NCI-H526 (cell line): ENCODE measurements around the gene SSBP3.

Source experiments
- DNase-seq, 2 experiments: peaks; one replicate each; lab custom pipeline; 2025; lab: John Stamatoyannopoulos, UW

SSBP3 gene

DNA sequence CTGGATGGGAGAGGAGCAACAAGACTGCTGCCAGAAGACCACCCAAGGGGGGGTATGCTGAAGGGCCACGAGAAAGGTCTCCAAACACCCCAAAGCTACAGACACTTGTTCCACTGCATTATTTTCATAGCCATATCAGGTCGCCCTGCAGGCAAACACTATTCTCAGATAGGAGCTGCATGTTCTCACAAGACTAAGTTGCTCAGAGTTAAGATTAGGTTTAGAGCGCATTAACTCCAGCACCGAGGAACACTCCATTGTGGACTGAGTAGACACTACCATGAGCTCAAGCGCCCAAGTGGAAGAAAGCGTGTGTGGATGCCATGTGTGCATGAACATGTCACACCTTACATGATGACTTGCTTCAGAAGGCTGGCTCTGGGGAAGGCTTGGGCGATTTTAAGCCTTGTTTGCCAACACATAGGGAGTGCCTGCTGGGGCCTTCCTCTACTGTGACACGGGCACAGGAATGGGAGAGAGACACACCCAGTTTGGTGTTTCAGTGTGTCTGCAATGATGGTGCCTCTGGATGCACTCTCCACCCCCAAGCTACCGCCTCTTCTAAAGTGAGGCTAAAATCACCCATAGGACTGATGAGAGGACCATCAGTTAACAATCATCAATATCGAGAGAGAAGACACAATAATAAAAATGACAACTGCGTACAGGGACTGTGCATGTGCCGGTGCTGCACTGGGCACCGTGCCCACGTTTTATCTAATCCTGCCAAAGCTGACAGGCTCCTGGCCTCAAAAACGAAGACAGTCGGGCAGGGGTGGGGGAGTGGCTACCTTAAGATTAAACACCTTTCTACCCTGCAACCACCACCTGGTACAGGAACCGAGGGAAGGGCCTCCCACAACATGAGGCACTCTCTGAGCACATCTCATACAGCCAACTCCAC, 34.9 kb downstream of the SSBP3 start:
- DNase-seq: no peak

DNA sequence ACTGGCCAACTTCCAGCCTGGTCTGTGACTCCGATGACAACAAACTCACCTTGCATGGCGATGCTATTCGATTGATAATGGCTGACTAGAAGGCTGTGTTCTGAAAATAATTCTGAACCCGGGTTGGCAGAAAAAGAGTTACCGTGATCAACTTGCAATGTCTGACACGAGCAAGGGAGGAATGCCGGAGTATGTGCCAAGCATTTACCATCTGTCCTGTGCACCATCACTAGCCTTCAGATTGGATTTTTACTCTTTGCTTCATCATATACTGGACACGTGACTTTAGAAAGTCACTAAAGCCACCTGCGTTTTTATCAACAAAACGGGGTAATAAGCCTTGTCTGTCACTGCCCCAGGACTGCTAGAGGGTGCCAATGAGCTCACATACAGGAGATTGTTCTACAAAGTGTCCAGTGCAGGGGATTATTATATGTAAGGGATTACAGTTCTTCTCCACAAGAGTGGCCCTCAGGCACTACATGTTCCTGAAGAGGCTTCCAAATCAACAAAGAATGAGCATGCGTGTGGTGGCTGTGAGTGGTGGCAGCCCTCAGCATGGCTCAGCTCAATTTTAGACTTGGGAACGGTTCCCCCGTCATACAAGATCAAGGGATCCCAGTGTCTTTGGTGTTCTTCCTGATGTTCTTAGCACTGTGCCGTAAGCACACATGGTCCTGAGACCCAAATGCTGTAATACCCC, 35.8 kb downstream of the SSBP3 start:
- no peak for DNase-seq

DNA sequence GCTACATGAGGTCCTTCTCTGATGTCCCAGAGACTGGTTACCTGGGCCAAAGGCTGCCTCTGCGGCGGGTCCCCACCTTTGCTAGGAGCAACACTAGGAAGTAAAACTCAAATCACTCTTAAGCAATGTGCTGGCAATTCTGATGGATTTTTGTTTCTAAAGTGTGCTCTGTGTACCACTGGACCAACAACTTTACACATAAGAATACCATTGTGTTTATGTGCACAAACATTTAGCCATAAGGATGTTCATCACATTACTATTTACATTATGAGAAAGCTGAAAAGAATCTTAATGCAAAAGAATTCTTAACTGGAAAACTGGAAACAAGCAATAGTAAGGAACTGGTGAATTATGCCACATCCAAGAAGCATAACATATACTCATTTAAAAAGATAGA, 38.6 kb downstream of the SSBP3 start:
- no peak for DNase-seq

DNA sequence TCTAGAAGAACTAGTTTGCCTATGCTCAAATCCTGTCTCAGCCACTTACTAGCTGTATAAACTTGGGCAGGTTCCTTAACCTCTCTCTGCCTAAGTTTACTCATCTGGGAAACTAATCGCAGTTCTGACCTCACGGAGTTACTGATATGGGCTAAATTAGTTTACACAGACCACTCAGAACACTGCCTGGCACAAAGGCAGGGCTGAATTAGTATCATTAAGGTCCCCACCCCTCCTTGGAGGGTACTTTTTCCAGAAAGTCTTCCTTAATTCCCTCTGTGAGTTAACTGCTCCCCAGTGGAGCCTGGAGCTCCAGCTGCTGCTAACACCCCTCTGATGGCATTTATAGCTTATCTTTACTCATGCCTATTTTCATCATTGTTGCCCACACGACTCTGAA, 40.3 kb downstream of the SSBP3 start:
- DNase-seq: no peak

DNA sequence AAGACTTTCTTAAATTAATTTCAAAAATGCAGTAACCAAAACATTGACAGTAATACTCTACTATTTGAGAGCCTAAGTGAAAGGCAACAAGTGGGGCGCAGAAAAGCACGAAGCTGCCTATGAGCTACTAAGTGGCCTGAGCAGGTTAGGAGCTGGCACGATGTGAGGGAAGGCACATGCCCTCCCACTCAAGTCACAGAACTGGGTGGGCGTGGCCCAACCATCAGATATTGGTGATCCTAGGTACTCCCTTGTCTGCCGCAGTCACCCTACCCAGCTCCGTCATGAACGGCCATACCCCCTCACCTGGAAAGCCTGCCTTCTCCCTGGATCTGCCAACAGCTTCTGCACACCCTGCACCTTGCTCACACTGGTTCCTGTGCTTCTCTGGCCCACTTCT, 40.8 kb downstream of the SSBP3 start:
- DNase-seq: no peak

DNA sequence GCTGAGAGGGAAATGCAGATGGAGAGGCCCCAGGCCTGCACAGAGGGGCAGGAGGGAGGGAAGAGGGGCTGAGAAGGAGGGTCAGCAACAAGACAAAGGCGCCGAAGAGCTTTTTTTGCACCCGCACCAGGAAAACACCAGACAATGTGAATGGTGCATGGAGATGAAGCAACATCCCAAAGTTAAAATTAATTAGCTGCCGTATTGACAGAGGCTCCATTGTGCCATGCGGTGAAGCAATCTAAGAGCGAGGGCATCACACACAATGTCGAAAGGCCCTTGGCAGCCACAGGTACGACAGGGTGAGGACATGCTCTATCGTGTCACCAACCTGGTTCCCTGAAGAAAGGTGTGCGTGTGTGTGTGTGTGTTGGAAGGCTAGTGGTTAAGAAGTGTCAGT, 41.2 kb downstream of the SSBP3 start:
- no peak for DNase-seq

DNA sequence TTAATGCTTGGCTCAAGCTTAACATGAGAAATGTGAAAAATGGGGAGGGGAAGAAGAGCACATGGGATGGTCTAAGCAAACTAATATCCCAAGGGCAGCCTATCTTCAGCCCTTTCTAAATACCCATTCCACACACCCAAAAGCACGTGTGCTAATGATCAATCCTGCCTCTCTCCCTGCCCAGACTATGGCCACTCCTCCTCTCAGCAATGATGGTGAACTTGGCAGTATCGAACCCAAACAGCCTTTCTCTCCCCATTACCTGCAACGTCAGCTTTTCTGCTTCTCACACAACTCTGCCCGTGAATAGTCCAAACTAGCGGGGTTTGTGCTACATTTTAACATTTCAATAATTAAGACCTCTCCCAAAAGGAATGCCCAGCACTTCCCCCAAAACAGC, 41.6 kb downstream of the SSBP3 start:
- no peak for DNase-seq

DNA sequence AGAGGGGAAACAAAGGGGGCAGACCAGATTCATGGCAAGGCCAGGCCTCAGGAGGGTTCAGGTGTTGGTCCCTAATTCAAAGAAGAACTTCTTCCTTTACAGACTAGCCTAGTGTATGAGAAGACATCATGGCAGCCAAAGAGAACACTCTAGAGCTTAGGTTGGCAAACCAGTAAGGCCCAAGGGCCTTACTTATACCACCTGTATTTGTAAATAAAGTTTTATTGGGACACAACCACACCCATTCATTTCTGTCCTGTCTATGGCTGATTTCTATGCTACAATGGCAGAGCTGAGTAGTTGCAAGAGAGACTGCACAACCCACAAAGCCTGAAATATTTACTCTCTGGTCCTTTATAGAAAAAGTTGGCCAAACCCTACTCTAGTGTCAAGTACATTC, 42.3 kb downstream of the SSBP3 start:
- no peak for DNase-seq

DNA sequence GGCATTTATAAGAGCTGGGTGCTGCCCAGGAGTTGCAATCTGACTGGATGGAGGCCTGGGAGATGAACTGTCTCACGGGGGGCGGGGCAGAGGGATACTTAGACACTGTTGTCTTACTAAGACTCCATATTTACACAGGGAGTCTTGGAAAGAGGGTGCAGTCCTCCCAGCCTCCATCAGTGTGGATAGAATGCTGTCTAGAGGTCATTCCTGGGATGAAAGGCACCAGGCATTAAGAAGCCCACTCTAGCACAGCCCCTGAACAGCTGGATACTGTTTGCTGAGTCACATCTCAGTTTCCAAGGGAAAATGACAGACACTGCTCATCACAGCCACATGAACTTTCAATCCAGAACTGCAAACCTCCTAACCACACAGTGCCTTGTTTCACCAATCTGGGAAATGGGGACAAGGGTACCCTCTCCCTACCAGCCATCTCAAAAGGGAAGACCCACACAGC, 43.3 kb downstream of the SSBP3 start:
- no peak for DNase-seq

DNA sequence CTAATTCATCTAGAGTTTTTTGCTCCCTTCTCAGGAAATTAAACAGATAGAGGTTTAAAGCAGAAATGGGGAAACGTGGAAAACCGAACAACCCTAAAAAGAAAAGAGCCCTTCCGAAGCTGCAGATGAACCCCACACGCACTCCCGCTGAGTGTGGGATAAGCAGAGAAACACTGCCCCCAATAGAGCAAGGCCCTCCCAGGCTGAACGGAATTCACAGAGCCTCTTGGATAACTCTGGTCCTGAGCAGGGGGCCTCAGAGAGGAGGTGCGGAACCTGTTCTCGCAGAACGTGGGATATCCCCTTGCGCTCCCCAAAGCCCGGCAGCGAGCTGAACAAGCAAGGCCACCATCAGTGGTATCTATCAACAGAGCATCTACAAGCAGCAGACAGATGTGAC, 44.9 kb downstream of the SSBP3 start:
- peak in 1 of 2 experiments; percentile 25 for DNase-seq

DNA sequence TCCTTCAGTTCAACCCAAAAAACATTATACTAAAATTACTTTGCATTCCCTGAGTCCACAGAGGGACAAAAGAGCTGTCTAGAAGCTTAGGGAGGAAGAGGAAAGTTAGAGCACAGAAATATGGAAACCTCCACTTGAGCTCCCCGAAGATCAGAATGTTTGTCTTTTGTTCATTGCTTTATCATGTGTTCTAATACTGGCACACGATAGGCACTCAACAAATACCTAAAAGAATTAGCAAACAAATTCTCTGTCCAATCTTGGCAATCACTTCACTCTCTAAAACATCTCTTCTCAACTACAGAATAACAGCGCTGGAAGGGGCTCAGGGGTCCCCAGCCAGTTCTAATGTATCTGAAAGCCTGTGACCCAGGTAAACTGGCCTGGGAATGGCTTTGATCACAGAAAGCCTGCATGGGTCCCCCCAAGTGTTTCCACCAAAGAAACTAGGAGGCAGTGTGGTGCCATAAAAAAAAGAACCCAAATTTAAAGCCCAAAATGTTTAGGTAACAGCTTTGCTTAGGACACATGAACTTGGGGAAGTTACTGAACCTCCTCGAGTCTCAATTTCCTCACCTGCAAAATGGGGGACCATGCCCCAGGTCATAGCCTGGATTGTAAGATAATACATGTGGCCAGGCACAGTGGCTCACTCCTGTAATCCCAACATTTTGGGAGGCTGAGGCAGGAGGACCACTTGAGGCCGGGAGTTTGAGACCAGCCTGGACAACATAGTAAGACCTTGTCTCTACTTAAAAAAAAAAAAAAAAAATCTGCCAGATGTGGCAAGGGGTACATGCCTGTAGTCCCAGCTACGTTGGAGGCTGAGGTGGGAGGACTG, 45.8 kb downstream of the SSBP3 start:
- DNase-seq: no peak

DNA sequence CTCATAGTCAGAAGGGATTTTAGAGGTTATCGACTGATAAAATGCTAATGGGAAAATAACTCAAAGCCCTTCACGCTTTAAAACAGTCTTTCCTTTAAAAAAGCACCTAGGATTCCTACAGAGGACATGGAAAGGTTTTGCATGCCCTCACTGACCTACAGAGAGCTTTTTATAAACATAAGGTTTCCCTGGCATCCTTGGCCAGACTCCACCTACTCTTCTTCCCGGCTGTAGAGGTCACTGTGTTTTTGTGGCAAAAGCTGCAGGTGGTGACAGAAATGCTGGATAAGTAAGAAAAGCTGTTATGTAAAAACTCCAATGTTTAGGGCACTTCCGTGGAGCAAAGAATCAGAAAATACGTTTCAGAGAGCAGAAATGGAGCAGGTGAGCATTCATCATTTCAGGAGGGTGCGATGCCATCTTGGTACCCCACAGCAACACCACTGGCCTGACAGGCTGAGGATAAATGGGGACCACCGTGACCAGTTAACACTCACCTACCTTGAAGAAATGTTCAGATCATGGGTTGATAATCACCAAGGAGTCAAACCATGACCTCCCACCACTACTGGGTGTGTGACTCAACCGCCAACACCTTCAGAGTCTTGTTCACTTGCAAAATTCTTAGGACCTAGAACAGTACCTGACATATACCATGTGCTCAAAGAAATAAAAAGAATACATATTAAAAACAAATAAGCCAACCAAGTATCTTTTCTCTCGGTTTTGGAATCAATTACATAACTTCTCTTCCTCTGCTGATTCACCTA, 46.6 kb downstream of the SSBP3 start:
- no peak for DNase-seq

DNA sequence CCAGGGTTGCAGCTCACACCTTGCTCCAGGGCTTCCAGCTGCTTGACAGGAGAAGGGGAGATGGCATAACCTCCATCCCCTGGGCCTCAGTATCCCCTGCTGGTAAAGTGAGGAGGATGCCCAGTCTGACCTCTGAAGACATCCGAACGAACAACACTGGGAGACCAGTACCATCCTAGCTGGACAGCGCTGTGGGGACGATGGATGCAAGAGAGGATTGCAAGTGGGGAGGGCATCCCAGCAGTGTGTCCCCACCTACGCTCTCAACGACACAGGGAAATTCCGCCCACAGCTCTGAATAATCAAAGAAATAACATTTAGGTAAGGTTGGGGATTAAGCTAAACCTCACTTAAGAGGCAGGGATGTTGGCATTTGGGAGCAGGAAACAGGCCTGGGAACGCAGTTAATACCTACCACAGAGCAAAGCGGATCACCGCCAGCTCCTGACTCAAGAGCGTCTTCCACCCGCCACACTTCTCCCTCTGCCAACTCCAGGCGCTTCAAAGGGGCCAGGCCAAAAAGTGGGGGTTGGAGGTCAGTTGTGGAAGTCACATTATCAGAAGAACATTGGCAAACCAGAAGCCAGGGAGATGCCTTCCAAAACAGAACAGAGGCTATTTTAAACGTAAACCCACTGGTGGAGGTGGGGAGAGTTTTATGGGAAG, 47.6 kb downstream of the SSBP3 start:
- no peak for DNase-seq

DNA sequence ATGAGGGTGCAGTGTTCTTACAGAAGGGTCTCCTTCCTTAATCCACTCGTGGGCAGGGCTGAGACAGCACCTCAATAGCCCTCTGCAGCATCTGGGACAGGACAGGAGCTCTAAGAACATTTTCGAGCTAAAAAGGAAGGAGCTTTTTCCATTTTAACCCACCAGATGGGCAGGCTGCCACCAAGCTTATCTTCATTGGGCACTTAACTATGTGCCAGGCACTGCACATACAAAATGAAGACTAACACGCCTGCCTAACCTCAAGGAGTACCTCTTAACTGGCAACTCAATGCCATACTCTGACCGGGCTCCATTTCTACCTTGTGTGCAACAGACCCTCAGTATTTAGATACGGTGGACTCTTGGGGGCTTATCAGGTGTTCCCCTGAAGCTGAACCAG, 48.2 kb downstream of the SSBP3 start:
- DNase-seq: no peak

DNA sequence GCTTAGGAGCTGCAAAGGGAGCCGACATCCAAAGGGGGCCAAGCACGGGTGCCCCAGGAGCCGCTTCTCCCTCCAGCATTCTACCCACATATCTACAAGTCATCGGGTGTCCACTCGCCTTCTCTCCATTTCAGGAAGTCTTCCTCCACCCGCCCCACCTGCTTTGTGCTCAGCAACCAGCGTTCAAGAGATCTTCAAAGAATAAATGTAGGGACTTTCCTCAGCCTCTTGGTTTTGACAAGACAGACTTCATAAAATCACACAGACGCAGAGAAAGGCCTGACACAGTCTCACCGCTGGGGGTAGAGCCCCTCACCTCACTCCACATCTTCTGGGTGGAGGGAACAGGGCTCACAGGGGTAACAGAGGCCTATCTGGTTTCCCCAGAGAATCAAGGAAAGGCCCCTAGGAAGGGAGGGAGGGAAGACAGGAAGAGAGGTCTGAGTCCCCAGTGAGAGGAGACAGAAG, 49.5 kb downstream of the SSBP3 start:
- DNase-seq: peak in 1 of 2 experiments; percentile 29

DNA sequence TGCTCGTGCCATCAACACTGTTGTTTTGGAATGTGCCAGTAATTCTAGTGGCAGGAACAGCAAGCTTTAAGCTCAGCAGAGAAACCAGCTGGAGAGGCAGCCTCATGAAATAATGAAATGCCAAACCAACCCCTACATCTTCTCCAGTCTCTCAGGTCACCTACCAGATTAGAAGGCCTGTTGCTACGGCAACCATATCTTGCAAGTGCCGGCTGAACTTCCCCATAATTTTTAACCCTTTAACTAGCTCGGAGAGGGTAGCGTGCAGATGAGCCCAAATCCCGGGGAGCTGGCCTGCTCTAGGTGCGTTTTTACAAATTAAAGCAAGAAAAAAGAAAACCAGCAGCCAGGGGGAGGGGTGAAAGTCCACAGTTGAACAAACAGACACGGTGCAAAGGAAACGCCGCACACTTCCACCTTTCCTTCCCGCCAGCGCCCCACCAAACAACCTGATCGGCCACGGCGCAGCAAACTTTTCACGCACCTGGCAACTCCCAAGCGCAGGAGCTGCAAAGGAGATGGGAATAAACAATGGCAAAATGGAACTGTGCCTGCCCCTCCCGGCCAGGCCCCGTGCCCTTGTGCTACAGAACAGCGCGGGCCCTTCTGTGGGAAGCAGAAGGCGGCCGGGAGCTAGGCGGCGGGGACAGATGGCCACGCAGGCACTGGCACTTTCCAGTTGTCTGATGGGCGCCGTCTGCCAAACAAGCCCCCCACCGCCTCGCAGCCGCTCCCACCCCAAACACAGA, 50.1 kb downstream of the SSBP3 start:
- DNase-seq: peak; percentile 25 to 58

DNA sequence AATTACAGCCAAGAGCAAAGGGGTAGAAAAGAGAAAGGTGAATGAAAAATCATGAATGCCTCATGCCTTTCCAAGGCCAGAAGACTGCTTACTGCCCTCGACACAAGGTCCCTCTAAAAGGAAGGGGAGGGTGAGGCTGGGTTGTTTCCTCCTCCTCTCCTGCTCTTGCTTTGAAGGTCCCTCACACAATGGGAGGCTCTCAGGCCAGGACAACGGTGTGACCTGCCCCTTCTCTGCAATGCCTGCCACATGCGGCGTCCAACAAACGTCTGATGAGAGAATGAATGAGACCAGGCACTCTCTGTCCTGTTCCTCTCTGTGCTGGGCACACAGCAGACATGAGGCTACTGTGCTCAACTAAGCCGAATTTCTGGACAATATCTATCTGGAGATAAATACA, 51.3 kb downstream of the SSBP3 start:
- DNase-seq: no peak

DNA sequence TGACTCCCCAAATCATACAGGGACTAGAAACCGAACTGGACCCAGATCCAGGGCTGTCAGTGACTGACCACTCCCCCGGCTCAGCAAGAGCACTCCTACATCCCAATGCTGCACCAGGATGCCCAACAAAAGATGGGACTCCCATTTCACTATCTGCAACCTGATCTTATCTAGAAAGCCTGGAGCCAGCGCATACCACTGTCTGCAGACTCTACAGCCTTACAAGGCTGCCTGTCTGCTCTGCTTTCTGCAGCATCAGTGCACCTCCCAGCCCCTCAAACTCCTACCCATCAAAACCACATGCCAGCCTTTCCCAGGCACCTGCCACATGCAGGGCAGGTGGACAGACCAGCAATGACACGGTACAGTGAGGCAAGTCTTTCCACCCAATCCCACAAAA, 52.2 kb downstream of the SSBP3 start:
- DNase-seq: peak in 1 of 2 experiments; percentile 16

DNA sequence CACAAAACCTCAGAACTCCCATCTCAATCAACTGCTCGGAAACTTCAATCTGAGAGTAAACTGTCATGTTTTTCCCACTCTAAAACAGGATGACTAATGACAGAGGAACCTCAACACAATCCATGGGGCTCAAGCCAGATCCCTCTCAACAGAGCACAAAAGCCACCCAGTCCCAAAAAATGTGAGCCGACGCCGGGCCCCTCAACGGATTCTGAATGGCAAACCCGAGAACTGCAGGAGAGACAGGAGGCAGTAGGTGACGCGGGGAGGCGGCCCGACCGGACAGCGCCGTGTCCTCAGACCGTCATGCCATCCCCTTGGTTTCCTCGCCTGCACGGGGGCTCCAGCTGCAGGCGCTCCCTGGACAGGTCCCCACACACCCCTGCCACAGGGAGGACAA, 53.4 kb downstream of the SSBP3 start:
- DNase-seq: no peak

DNA sequence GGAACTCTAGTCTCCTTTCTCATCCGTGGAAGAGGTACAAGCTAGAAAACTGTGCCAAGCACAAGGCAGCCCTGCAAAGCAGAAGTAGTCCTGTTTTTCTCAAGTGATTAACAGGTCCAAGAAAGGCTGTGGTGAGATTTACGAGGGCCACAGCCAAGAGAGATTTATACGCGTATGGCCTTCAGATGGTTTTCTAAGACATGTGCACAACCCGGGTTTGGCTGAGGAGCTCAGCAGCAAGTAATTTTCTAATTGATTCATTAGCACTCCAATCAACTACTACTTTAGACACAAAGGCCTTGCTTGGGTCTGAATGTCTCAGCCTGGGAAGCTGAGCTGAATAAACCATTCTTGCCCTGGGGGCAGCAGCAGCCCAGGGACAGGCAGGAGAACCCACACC, 55.8 kb downstream of the SSBP3 start:
- no peak for DNase-seq
